GM04504 (cell line): ENCODE measurements around the gene ABCB9.
"Not testable (repeated sequence)": the region's sequence is repeated elsewhere in the genome, so short reads cannot be mapped to it uniquely, and the experiment has no call there.

ENCODE experiments used
- DNase-seq: peaks from one replicate; pipeline ENCODE4 v3.0.0-alpha.2; 2012; ENCODE audit warnings: low read depth

Gene ABCB9

DNA sequence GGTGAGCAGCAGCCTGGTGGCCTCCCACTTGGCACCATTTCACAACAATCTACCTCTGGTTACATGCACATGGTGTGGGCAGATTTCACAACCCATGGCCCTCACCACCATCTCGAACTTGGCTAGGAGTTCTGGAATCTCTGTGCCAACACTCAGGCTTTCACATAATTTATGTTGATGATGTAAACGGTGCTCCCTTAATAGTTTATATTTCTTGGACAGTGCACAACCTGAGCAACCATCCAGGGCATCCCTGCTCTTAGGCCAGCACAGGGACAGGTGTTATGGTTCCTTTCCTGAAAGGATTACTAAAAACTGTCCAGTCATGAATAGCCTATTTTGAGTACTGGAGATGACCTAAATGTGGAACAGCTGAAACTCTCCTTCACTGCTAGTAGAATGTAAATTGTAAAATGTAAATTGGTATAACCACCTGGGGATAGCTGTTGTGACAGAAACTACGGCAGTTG lies 28.6 kb downstream of the ABCB9 start:
- DNase-seq: no peak

DNA sequence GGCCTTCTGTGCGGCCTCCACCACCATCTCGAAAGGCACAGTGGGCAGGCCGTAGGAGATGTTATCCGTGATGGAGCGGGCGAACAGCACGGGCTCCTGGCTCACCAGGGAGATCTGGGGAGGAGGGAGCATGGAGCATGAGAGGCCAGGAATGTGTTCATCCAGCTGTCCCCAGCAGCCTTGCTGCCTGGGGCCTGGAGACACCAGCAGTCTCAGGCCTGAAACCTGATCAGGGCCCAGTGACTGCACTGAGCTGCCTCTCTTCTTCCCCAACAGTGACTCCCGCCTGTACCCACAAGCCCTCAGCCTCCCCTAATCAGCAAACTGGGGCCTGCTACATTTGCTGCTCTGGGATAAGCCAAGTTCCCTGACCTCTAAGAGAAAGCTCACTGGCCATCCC lies 30.9 kb downstream of the ABCB9 start:
- no peak for DNase-seq

DNA sequence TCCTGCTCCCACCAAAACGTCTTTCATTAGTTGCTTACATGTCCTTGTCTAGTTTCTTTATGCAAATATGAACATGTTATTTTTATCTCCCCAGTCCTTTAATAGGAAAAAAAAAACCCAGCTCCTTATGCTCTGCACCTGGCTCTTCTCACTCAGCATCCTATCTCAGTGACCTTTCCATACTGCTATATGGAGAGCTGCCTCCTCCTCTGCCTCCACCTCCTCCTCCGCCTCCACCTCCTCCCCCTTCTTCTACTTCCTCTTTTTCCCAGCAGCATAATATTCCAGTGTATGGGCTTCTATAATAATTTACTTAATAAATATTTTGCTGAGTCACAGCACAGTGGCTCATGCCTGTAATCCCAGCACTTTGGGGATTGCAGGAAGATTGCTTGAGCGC lies 31.5 kb downstream of the ABCB9 start:
- DNase-seq: no peak

DNA sequence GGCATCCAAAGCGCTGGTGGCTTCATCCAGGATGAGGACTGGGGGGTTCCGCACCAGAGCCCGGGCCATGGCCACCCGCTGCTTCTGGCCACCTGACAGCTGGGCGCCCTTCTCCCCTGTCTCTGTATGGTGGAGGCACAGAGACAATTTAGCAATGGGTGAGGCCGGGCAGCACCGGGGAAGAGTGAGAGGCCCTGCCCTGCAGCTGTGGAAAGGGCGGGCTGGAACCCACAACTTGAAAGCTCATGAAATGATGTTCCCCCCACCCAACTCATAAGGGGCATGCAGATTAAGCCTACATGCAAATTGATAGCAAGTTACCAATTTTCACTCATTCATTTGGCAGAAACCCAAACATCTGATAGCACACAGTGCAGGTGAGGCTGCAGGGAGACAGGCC lies 34.1 kb downstream of the ABCB9 start:
- no peak for DNase-seq

DNA sequence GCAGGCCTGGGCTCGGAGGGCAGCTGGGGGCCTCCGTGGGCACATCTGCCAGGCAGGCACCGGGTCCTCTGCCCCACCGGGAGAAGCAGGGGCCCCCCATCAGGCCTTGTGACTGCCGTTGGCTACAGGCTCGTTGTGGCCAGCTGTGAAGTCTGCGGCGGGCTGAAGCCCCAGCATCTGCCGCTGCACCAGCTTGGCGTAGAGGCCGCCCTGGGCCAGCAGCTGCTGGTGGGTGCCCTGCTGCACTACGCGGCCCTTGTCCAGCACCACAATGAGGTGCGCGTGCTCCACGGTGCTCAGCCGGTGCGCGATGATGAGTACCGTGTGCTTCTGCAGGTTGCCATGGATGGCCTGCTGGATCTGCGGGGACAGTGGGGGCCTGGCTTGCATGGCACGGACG lies 36.5 kb downstream of the ABCB9 start:
- no peak for DNase-seq

DNA sequence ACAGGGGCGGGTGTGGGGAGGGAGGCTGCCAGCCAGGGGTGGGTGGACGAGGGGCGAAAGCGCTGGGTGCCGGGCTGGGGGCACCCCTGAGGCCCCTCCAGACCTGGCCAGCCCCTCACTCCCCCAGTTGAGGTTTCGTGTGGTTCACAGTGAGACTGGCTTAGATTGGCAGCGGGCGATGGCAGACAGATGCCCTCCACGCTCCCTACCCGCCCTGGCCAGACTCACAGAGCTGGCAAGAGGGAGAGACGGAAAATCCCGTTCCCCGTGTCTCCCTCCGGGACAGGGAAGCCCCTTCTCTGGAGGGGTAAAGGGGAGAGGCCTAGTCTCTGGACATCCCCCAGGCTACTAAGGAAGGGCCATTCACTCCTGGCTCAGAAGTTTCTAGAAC lies 37.1 kb downstream of the ABCB9 start:
- DNase-seq: no peak

DNA sequence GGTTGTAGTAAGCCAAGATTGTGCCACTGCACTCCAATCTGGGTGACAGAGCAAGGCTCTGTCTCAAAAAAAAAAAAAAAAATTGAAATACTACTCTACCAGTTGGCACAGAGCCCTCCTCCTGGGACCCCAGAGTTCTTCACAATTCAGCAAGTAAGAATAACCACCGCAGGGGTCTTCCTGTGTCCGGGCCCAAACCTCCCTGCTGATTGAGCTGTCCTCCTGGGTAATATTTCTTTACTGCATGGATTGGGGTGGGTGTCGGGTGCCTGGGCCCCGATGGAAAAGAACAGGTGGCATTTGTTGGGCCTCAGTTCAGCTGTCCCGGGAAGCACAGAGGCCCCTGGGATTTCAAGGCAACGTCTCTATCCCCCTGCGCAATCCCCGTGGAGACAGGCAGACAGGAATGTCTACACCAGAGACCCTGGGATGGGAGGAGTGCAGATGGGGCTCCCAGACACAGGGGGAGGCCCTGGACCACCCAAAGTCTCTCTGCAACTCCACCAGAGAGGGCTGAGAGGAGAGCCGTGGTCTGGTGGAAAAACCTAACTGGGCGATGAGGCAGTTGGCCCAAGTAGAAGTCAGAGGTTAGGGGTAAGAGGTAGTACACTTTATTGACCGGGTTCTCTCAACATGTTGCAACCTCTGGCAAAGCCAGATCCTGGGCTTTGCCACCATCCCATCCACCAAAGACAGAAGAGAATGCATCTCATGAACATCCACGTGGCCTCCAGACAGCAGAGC lies 37.7 kb downstream of the ABCB9 start:
- DNase-seq: no peak

DNA sequence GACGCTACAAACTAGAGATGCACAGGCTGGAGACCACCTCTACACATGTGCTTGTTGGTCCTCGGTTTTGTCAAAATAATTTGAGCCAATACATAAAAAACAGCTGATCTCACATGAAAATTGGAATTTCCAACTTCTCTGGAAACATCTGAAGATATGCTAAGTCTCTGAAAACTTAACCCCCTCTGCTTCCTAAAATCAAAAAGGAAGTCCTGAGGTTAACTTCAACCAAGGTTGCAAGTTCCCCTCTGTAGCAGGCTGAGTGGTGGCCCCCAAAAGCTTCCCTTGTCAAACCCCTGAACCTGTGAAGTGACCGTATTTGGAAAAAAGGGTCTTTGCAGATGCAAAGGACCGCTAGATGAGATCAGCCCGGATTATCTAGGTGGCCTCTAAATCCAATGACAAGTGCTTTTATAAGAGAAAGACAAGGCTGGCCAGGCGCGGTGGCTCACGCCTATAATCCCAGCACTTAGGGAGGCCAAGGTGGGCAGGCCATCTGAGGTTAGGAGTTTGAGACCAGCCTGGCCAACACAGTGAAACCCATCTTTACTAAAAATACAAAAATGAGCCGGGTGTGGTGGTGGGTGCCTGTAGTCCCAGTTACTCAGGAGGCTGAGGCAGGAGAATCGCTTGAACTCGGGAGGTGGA lies 38.4 kb downstream of the ABCB9 start:
- DNase-seq: no peak

DNA sequence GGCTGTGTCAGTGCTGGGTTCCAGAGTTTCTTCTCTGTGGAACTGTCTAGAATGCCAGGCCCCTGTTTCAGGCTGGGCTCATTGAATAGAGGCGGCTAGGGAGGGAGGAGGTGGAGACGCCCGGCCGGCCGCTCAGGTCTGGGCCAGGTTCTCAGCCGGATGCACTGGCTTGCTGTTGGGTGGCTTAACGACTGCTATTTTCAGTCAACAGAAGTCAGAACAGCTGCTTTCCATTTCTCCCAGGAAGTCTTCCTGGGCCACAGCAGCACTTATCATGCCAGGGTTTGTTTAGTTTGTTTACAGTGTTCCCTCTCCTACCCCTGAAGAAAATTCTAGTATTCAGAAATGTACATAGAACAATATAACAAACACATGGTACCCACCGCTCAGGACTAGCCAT lies 44.3 kb downstream of the ABCB9 start:
- no peak for DNase-seq

DNA sequence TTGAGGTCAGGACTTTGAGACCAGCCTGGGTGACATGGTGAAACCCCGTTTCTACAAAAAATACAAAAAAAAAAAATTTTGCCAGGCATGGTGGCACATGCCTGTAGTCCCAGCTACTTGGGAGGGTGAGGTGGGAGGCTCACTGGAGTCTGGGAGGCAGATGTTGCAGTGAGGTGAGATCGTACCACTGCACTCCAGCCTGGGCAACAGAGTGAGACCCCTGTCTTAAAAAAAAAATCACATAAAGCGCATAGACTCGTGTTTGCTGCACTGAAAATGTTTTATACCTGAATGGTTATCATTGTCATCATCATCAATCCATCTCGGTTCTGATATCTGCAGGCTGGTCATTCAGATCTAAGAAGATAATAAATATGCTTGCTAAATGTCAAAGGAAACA lies 45.6 kb downstream of the ABCB9 start:
- no peak for DNase-seq

DNA sequence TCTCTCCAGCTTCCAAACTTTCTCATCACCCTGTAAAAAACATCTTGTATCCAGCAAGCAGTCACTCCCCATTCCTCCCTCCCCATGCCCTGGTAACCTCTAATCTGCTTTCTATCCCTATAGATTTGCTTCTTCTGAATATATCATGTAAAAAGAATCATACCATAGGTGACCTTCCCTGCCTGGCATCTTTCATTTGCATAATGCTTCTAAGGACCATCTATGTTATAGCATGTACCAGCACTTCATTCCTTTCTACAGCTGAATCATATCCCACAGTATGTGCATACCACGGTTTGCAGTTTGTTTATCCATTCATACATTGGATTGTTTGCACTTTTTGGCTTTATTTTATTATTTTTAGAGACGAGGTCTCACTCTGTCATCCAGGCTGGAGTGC lies 47.4 kb downstream of the ABCB9 start:
- no peak for DNase-seq

DNA sequence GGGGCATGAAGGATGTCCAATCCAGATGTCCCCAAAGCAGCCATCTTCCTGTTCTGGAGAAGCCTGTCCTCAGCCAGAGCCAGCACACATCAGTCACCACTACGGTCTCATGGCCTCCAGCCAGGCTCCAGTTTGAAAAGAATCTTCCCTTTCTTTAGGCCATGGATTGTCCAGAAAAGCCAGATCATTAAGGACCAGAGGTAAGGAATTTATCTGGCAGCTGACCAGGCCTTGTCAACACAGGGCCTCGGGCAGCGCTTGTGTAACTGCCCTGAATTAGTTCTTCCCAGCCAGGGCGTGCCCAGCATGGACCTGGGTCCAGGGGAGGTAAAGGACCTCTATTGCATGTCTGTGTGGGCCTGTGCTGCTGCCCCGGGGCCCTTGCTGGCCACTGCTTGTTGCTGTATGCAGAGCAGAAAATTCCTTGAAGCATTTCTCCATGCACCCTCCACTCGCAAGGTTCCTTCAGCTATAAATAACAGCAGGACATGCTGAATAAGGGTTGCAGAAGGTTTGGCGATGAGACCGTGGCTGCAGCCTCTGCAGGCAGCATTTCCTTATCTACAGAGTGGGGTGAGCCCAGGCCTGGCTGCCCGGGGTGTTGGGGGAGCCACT lies 48.6 kb downstream of the ABCB9 start:
- DNase-seq: peak; percentile 73

DNA sequence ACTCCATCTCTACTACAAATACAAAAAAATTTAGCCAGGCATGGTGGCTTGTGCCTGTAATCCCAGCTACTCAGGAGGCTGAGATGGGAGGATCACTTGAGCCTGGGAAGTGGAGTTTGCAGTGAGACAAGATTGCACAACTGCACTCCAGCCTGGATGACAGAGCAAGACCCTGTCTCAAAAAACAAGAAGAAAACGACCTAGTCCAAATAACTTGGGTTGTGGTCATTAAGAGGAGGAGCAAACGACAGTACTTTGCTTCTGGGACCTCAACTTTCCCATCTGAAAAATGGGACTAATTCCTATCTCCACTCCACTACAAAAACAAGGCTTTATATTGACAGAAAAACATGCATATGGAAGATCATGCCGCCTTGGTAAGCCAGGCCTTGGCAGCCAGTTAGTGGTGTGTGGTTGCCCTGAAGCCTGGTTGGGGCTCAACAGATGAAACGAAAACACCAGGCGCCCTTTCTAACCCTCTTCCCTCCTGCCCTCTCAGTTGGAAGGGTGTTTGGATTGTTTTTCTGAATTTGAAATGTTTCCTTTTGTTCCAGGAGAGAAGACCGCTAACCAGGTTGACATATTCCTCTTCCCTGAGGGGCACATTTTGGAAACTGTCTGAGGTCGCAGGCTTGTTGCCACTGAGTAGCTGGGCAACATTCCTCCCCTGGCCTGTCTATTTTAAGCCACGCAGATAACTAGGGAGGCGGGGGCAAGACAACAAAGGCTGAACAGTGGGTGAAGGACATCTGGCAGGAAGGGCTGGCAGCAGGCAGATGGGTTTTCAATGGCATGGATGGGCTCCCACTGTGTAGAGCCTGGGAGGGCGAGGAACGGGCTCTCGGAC lies 56.6 kb downstream of the ABCB9 start:
- no peak for DNase-seq

DNA sequence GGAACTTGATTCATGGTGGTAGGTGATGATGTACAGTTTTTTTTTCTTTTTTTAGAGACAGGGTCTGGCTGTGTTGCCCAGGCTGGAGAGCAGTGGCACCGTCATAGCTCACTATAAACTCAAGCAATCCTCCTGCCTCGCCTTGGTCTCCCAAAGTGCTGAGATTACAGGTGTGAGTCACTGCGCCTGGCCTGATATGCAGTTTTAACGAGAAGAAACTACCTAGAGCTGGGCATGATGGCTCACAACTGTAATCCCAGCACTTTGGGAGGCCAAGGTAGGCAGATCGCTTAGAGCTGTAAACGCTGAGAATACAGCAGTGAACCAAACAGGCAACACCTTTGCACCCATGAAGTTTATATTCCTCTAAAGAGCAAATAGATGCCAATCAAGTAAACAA lies 57.3 kb downstream of the ABCB9 start:
- DNase-seq: no peak

DNA sequence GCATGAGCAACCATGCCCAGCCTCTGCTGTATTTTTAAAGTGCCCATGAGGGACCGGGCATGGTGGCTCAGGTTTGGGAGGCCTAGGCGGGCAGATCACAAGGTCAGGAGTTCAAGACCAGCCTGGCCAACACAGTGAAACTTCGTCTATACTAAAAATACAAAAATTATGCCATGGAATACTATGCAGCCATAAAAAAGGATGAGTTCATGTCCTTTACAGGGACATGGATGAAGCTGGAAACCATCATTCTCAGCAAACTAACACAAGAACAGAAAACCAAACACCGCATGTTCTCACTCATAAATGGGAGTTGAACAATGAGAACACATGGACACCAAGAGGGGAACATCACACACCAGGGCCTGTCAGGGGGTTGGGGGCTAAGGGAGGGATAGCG lies 61.0 kb downstream of the ABCB9 start:
- not testable (repeated sequence) for DNase-seq

DNA sequence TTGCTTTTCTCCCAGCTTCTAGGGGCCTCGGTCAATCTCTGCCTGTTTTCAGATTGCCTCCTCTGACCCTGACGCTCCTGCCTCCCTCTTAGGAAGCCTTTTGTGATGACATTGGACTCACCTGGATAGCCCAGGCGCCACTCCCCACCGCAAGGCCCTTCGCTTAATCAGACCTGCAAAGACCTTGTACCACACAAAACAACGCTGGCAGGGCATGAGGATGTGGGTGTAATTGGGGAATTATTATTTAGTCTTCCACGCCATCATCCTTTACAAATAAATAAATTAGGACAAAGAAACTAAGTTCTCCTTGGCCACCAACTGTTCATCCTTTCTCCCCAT lies 62.6 kb downstream of the ABCB9 start:
- no peak for DNase-seq

DNA sequence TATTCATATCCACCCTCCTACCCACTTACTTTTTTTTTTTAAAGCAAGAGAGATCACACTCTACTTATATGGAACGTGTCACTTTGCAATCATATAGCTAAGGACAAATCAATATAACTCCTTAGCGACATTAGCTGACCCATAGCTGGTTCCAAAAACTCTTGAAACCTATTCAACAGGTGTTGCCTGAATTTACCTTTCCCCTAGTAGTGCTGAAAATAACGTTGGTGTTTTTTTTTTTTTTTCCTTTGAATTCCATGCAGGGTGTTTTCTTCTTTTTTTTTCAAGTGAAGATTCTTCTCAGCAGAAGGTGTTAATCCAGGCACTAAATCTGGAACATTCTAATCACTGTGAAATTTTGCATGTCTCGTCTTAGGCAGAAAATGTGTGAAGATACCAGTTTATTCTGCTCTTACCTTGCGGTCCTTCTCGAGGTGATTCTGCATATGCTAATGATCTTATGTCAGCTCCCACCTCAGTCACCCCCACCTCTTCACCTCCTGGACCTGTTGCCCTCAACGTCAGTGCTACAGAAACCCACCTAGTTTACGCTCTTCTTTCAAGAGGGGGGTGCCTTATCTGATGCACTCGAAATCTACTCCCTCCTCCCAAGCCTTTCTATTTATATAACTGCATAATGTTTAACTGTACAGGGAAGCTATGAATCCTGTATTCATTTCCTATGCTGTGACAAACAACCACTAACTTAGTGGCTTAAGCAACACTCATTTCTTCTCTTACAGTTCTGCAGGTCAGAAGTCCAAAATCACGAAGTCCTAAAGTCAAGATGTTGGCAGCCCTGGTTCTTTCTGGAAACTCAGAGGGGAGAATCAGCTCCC lies 63.2 kb downstream of the ABCB9 start:
- DNase-seq: no peak

DNA sequence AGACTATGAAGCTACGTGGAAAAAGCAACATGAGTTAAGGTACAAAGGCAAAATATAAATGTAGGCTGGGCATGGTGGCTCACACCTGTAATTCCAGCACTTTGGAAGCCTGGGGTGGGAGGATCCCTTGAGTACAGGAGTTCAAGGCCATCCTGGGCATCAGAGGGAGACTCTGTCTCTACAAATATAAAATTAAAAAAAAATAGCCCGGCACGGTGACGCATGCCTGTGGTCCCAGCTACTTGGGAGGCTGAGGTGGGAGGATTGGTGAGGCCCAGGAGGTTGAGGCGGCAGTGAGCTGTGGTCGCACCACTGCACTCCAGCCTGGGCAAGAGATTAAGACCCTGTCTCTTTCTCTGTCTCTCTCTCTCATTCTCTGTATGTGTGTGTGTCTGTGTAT lies 66.4 kb downstream of the ABCB9 start:
- no peak for DNase-seq

DNA sequence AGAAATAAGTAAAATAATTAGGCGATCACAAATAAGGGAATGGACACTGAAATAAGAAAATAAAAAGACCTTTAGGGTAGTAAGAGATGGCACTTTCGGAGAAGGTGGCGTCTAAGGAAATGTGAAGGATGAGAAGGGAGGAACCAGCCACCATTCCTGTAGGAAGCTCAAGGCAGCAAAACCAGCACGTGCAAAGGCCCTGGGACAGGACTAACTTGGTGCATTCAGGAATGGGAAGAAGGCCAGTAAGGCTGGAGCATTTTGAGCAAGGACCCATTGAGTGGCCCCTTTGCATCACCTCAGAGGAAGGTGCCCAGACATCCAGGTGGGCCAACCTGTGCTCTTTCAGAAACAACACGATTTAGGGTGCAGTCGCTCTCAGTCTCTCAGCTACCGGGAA lies 69.6 kb downstream of the ABCB9 start:
- no peak for DNase-seq

DNA sequence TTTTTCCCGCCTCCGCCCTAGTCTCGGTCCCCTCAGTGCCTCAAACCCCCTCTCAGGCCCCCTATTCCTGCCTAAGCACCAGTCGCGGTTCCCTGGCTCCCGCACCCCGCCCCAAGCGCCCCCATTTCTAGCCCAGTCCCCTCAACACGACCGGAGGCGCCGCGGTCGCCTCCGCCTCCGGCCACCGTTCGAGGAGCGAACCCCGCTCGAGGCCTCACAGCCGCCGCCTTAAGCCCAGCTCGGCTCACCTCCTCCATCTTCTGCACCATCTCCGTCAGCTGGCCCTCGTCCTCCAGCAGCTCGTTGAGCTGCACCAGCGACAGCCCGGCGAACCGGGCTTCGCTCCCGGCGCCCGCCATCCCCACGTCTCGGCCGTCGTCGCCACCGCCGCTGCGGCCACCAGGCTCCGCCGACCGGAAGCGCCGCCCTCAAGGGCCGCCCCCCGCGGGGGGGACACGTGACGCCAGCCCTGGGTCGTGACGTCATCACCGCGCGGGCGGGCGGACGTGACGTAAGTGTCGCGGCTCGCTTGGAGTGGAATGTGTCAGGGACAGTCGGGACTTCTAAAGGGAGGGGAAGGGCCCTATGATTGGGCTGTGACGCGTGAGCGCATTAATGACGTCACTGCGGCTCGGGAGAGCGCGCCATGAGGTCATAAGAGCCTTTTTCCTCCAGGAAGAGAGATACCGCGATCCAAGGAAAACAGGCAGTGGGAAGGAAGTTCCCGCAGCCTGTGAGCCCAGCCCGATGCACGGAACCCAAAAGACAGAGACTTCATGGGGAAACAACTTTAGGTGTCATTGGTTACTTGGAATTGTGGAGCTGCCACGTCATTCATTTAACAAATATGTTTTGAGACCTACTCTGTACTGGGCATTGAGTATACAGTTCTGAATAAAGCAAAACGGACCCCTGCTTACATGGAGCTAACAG lies 70.3 kb downstream of the ABCB9 start, which contains the start of gene VPS37B:
Gene VPS37B, minus strand, starts transcription at position 421 of the 933 bp plus-strand sequence. Its CDS starts 62 bp downstream, at position 359.
- peak; percentile 60 for DNase-seq

DNA sequence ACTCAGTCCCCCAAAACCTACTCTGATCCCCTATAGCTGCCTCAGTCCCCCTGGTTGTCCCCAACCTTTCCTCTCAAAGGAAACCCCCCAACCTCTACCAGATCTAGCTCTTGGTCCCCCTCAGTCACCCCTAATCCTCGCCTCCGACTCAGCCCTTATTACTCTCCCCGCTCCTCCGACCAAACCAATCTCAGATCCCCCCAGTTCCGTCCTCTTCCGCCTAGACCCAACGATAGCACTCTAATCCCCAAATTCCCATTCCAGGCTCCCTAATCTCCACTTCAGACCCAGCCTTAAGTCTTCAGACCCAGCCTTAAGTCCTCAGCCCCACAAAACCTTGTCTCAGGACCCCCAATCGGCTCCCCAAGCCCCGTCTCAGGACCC lies 71.0 kb downstream of the ABCB9 start:
- no peak for DNase-seq
